EL (cell line): Measurements from ENCODE around the gene MYOZ2.
"Not testable (repeated sequence)": the region's sequence is repeated elsewhere in the genome, so short reads cannot be mapped to it uniquely, and the experiment has no call there.

Experiments
- DNase-seq: peaks from one replicate; pipeline ENCODE4 v3.0.0-alpha.2; 2016

The MYOZ2 gene

GRCh38 chr4:119130365-119131065 is 5.1 kb upstream of the MYOZ2 start:
- no peak for DNase-seq

DNA sequence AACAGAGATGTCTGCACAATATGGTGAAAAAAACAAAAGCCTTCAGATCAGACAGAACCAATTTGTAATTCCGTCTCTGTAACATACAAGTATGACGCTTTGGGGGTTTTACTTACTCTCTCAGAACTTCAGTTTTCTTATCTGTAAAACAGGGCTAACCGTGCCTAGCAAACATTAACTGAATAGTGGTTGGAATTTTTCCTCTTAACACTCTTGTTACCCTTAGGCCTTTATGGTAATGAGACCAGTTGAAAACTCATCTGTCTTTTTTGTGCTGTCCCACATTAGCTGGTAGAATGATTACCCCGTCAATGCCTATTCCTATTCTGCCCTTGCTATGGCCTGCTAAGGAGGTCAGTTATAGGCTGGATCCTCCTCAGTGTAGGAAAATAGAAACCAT is 4.5 kb upstream of the MYOZ2 start:
- DNase-seq, result no peak

- DNase-seq, result peak; percentile 40
These were observed 3.3 kb upstream of the MYOZ2 start for GRCh38 chr4:119132306-119132705.

GRCh38 chr4:119136546-119136945 is 914 bp downstream of the MYOZ2 start:
- DNase-seq, result no peak

DNA sequence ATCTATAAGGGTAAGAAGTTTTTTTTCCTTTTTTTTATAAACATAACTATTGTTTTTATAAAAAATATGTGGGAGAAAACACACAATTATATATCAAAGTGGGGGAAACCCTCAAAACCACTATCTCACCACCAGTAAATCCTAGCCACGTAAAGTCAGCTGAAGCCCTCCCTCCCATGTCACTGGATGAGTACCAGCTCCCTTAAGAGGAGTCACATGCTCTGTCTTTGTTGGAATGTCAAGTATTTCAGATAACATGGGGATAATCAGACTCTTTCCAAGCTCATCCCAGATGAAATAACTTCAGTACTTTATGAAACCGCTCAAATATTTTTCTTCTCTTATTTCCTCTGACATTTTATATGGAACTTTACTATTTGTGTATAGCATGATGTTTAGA is 2.4 kb downstream of the MYOZ2 start:
- peak; percentile 63 for DNase-seq

DNA sequence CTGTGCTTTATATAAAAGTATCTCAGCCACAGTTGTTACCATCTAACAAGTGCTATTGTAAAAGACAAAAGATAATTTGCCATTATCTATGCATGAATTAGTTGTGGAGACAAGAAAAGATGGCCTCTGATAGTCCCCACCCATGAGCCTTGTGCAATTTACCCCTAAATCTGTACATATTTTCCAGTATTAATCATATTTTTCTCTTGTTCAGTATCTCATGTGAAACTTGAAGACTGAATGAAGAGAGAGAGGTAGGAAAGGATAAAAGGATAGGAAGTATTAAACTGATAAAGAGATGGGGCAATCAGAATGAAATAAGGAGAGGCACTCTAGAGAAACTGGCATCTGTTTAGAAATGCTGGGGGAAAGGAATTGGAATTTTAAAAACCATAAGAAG is 3.7 kb downstream of the MYOZ2 start:
- DNase-seq, result no peak

- no peak for DNase-seq
These were observed 4.2 kb downstream of the MYOZ2 start for GRCh38 chr4:119139822-119140252.

DNA sequence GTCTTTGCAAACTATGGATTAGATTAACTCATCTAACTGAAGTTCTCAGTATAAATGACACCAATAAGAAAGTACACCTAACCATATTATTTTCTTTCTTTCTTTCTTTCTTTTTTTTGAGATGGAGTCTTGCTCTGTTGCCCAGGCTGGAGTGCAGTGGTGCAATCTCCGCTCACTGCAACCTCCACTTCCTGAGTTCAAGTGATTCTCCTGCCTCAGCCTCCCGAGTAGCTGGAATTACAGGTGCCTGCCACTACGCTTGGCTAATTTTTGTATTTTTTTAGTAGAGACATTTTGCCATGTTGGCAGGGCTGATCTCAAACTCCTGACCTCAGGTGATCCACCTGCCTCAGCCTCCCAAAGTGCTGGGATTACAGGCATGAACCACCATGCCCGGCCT is 5.7 kb downstream of the MYOZ2 start:
- not testable (repeated sequence) for DNase-seq

DNA sequence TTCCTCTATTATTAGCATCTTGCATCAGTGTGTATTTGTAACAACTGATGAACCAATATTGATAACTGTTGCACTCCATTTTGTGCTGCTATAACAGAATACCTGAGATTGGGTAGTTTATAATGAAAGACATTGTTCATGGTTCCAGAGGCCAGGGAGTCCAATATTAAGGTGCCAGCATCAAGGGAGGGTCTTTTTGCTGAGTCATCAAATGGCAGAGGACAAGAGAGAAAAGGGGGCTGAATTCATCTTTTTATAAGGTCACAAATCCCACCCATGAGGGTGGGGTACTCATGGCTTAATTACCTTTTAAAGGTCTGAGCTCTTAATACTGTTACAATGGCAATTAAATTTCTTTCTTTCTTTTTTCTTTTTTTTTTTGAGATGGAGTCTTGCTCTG is 7.2 kb downstream of the MYOZ2 start:
- no peak for DNase-seq

GRCh38 chr4:119143341-119143740 is 7.7 kb downstream of the MYOZ2 start:
- DNase-seq, result not testable (repeated sequence)

DNA sequence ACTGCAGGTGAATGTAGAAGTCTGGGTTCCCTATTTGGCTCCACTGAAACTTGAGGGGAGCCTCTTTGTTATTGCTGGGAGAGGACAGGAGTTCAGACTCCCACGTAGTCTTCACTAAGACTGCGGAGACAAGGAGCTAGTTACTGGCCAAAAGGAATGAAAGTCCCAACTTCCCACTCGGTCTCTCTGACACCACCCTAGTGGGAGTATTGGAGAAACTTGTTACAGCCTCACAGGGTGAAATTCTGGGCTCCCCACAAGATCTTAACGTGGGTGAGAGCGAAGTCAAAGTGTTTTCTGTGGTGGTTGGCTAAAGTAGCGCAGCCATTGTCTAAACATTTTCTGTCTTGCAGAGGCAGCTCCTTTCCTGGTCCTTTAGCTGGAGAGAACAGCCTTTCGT is 13.5 kb downstream of the MYOZ2 start:
- no peak for DNase-seq

GRCh38 chr4:119151161-119151560 is 15.5 kb downstream of the MYOZ2 start:
- DNase-seq, result no peak

DNA sequence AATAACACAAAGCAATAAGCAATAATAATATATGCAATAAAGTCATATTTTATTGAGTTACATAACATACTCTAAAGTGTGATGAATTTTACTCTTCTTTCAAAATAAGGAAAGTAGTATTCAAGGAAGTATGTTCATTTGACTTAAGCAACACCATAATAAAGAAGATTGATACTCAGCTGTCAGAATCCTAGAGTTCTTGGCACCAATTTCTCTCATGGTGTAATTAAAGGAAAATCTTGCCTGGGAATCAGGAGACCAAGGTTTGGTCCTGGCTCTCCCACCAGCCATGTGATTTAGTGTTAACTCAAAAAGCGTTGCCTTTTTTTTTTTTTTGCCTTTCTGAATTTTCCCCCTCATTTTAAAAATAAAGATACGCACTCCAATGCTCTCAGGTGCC is 17.1 kb downstream of the MYOZ2 start:
- DNase-seq, result no peak

- DNase-seq, result no peak
These were observed 26.5 kb downstream of the MYOZ2 start for GRCh38 chr4:119162174-119162573.

DNA sequence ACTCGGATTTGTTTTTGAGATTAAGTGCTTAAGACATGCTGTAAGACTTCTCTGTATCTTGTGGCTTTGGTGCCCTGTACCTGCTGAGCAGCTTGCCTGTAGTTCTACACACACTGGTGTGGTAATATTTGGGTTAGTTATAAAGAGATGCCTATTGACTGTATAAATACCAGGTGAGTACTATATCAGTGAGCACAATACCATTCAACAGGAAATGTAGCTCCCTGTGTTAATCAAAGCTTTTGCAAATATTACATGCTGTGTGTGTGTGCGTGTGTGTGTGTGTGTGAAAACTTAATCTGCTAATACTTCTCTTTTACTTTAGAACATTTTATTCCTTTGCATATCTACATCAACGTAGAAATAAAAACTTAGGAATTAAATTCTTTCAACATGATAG is 30.1 kb downstream of the MYOZ2 start:
- DNase-seq, result no peak

GRCh38 chr4:119170195-119170594 is 34.6 kb downstream of the MYOZ2 start:
- no peak for DNase-seq

- DNase-seq, result peak; percentile 3
These were observed 36.6 kb downstream of the MYOZ2 start for GRCh38 chr4:119172223-119172622.

DNA sequence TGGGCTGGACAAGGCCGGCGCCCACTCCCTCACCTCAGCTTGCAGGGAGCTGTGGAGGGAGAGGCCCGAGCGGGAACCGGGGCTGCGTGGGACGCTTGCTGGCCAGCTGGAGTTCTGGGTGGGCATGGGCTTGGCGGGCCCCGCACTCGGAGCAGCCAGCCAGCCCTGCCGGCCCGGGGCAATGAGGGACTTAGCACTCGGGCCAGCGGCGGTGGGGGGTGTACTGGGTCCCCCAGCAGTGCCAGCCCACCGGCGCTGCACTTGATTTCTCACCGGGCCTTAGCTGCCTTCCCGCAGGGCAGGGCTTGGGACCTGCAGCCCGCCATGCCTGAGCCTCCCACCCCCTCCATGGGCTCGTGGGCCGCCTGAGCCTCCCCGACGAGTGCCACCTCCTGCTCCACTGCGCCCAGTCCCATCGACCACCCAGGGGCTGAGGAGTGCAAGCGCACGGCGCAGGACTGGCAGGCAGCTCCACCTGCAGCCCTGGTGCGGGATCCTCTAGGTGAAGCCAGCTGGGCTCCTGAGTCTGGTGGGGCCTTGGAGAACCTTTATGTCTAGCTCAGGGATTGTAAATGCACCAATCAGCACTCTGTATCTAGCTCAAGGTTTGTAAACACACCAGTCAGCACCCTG is 38.2 kb downstream of the MYOZ2 start:
- not testable (repeated sequence) for DNase-seq

GRCh38 chr4:119179011-119179410 is 43.4 kb downstream of the MYOZ2 start:
- no peak for DNase-seq

GRCh38 chr4:119184128-119184527 is 48.5 kb downstream of the MYOZ2 start:
- DNase-seq, result no peak

DNA sequence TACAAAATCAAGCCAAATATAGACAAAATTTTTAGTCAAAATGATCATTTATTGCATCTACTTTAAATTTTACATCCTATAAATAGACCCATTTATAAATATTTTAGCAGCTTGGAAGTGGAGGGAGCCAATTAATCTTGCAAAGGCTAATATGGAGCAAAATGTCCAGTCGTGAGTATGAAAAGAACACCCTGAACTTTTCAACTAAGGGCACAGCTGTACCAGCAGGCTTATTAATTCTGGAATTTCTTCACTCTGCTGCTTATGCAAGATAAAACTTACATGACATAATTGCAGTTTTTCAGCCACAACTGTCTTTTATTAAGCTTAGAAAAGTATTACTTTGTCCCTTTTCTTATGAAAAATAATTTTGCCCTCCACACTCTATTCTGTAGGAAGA is 54.0 kb downstream of the MYOZ2 start:
- DNase-seq, result no peak

GRCh38 chr4:119190354-119190753 is 54.7 kb downstream of the MYOZ2 start:
- DNase-seq, result no peak

DNA sequence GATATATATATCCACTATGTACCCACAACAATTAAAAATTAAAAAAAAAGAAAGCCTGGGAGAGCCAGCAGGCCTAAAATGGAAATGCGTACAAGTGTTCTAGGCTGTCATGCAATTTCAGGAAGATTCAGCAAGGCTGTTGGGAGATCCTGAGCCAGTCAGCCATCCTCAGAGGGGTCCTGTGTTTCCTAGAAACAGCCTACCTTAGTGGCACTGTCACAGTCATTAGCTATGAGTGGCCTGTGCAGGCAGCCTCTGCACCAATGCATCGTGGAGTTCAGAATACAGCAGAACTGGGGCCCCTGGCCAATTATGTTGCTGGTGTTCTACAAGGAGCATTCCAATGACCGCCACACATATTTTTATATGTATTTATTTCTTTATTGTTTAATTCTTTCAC is 55.9 kb downstream of the MYOZ2 start:
- no peak for DNase-seq

GRCh38 chr4:119197772-119198212 is 62.2 kb downstream of the MYOZ2 start:
- DNase-seq, result no peak

DNA sequence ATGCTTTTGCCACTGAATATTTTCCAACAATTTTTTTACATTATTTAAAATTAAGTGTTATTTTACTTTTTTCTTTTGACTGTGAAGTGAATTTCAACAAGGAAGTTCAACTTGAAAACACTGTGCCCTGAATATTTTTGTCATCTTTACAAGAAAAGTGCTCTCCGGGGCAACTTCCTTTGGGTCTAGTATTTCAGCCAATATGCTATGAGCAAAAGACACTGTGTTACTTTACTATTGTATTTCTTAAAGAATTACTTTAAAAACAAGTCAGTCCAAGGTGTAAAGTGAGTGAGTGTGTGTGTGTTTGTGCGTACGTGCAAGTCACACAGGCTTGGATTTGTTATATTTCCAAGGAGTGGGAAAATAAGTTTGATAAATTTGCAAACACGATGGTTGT is 69.3 kb downstream of the MYOZ2 start:
- DNase-seq, result no peak
